IgD-negative memory B cell (primary cell): ENCODE measurements around the gene IPO4. TPM values are rescaled to one million over a fixed set of nuclear protein-coding genes. Genes with fewer than 3 reads are reported as not detected.
A peak's percentile ranks its signal among the peaks of the same experiment; 100 is the strongest.
"Not testable (repeated sequence)": the region's sequence is repeated elsewhere in the genome, so short reads cannot be mapped to it uniquely, and the experiment has no call there.

Experiments used
- H3K27ac Mint-ChIP-seq, 3 donors: one replicate each; pipeline ENCODE4 v1.8.0; 2020 to 2022; ENCODE audit warnings: mild to moderate bottlenecking in 3 of 3, mixed read lengths in 3 of 3, moderate library complexity in 1 of 3
- H3K27me3 Mint-ChIP-seq: one replicate; pipeline ENCODE4 v1.8.0; 2021; ENCODE audit warnings: mixed read lengths
- H3K36me3 Mint-ChIP-seq: one replicate; pipeline ENCODE4 v1.8.0; 2020; ENCODE audit warnings: mild to moderate bottlenecking, mixed read lengths
- H3K4me1 Mint-ChIP-seq, 3 donors: one replicate each; pipeline ENCODE4 v1.8.0; 2020 to 2022; ENCODE audit warnings: mixed read lengths in 3 of 3, mild to moderate bottlenecking in 1 of 3
- H3K4me3 Mint-ChIP-seq, 4 donors: one replicate each; pipeline ENCODE4 v1.8.0; 2020 to 2022; ENCODE audit warnings: mild to moderate bottlenecking in 4 of 4, mixed read lengths in 4 of 4, moderate library complexity in 3 of 4
- H3K9me3 Mint-ChIP-seq, 3 donors: one replicate each; pipeline ENCODE4 v1.8.0; 2020 to 2021; ENCODE audit warnings: mixed read lengths in 3 of 3, mild to moderate bottlenecking in 1 of 3
- polyA plus RNA-seq: library from polyadenylated mRNA; unstranded; fragments of 300-500 nt; fragmentation: Illumina TruSeq; gene quantifications from one replicate; pipeline ENCODE4 v1.2.3, GENCODE V29; 2021

The IPO4 gene
- polyA plus RNA-seq, 1 donor from 2014 or later = 15.8 TPM

DNA sequence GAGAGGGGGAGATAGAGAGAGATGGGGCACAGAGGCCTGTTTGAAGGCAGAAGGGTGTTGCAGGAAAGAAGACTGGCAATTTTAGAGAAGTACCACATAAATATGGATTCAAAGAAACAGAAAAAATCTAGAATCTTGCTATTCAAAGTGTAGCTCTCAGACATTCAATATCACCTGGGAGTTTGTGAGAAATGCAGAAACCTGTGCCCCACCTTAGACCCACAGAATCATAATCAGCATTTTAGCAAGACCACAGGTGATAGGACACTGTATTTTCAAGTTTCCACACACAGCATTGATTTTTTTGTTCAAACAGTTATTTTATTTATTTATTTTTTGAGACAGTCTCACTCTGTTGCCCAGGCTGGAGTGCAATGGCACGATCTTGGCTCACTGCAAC, 40.3 kb upstream of the IPO4 start:
- H3K27ac Mint-ChIP-seq = peak overlapping the region in 1 of 3 donors; percentile 63

DNA sequence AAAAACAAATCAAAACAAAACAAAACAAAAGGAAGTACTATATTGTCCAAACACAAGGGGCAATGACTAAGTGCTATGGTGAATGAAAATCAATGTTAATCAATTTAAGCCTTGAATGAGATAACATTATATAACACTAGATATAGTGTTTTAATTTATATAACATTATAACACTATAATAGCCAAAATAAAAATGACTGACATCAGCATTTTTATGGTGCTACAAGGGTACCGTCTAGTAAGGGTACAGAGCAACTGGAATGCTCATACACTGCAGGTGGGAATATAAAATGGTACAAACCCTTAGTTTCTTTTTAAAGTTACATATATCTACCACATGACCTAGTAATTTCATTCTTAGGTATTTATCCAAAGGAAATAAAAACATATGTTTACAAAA, 37.9 kb upstream of the IPO4 start:
- no peaks in the 10 kb centered on the region for H3K27me3 Mint-ChIP-seq
- no peaks in the 10 kb centered on the region for H3K36me3 Mint-ChIP-seq
- peak overlapping the region in 1 of 3 donors; percentile 32 for H3K27ac Mint-ChIP-seq
- no peaks in the 10 kb centered on the region for H3K9me3 Mint-ChIP-seq
- H3K4me1 Mint-ChIP-seq = peaks cover 5 to 22% (median 18%) of the 10 kb centered on the region in 3 donors
- peak overlapping the region in 1 of 4 donors; percentile 45 for H3K4me3 Mint-ChIP-seq

More for the DNA sequence above, 40.3 kb upstream of the IPO4 start:
- H3K4me1 Mint-ChIP-seq = peaks cover 17 to 30% (median 29%) of the 10 kb centered on the region in 3 donors
- no peaks in the 10 kb centered on the region for H3K36me3 Mint-ChIP-seq
- peak overlapping the region in 1 of 4 donors; percentile 45 for H3K4me3 Mint-ChIP-seq
- no peaks in the 10 kb centered on the region for H3K27me3 Mint-ChIP-seq
- H3K9me3 Mint-ChIP-seq = no peaks in the 10 kb centered on the region

DNA sequence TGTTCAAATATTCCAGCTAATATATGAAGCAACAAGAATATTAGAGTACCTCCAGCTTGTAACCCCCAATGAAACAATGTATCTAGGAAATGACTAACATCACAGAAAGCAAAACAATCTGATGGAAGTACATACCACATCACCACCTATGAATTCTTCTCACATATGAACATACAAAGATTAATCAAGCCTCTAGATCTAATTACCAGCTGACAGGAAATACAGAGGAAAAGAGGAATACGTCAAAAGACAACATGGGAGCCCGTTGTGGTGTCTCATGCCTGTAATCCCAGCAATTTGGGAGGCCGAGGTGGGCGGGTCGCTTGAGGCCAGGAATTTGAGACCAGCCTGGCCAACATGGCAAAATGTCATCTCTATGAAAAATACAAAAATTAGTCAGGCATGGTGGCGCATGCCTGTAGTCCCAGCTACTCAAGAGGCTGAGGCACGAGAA, 36.0 kb upstream of the IPO4 start:
- H3K4me3 Mint-ChIP-seq = peak overlapping the region in 1 of 4 donors; percentile 37
- H3K27ac Mint-ChIP-seq = no peak overlapping the region
- H3K9me3 Mint-ChIP-seq = no peaks in the 10 kb centered on the region

DNA sequence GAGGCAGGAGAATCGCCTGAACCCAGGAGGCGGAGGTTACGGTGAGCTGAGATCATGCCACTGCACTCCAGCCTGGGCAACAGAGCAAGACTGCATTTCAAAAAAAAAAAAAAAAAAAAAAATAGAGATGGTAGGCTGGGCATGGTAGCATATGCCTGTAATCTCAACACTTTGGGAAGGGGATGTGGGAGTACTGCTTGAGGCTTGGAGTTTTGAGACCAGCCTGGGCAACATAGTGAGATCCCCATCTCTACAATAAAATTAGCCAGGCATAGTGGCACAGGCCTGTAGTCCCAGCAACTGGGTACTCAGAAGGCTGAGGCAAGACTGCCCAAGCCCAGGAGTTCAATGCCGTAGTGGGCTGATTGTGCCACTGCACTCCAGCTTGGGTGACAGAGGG, 34.4 kb upstream of the IPO4 start:
- H3K27me3 Mint-ChIP-seq, H3K36me3 Mint-ChIP-seq, H3K27ac Mint-ChIP-seq, H3K4me3 Mint-ChIP-seq, H3K9me3 Mint-ChIP-seq: not testable (repeated sequence)
- H3K4me1 Mint-ChIP-seq = peaks cover 4 to 18% (median 15%) of the 10 kb centered on the region in 3 donors

More for the DNA sequence above, 36.0 kb upstream of the IPO4 start:
- peaks cover under 1 to 17% (median 13%) of the 10 kb centered on the region in 3 donors for H3K4me1 Mint-ChIP-seq
- no peaks in the 10 kb centered on the region for H3K27me3 Mint-ChIP-seq
- peaks cover 1% of the 10 kb centered on the region for H3K36me3 Mint-ChIP-seq

DNA sequence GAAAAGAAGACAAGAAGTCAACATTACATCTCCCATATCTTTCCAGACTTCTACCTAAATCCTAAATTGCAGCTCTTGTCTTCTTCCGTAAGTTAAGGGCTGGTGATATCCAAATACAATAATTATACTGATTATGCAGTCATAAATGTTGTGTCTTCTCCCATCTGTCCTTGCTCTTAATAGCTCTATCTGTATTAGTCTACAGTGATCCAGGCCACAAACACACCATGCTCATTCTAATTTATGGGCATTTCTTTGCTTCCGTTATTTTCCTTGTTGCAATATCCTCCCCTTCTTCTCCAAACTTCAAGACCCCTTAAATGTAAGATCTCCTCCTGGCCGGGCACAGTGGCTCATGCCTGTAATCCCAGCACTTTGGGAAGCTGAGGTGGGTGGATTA, 30.9 kb upstream of the IPO4 start:
- H3K27ac Mint-ChIP-seq = no peak overlapping the region
- H3K27me3 Mint-ChIP-seq = no peaks in the 10 kb centered on the region
- H3K4me3 Mint-ChIP-seq = no peak overlapping the region
- no peaks in the 10 kb centered on the region for H3K9me3 Mint-ChIP-seq
- peaks cover 12 to 14% (median 13%) of the 10 kb centered on the region in 3 donors for H3K4me1 Mint-ChIP-seq
- peaks cover 1% of the 10 kb centered on the region for H3K36me3 Mint-ChIP-seq

DNA sequence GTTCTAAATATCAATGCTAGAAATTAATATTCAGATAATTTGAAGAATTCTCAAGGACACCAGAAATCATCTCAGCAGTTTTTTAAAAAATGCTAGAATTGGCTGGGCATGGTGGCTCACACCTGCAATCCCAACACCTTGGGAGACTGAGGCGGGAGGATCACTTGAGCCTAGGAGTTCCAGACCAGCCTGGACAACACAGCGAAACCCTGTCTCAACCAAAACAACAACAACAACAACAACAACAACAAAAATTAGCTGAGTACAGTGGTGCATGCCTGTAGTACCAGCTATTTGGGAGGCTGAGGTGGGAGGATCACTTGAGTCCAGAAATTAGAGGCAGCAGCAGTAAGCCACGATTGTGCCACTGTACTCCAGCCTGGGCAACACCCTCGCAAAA, 30.5 kb upstream of the IPO4 start:
- Mint-ChIP-seq H3K36me3 (peaks cover 1% of the 10 kb centered on the region), H3K9me3 (no peaks in the 10 kb centered on the region), H3K27me3 (no peaks in the 10 kb centered on the region), H3K27ac (no peak overlapping the region), H3K4me3 (no peak overlapping the region), H3K4me1 (peaks cover 13 to 16% (median 16%) of the 10 kb centered on the region in 3 donors)

DNA sequence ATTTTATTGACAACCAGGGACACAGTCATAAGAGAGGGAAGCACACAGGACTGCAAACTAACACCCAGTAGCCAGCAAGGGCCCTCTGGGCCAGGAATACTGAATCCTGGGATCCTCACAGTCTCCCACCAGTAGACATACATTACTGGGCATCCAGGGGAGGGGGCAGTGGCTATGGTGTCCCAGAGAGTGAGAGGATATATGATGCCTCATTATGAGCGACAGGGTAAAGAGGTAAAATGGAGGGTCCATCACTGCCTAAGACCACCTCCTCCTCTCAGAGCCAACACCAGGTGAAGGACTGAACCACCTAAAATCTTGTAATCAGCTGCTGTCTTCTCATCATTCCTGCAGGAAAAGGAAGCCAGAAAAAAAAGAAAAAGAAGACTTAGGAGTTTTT, 28.3 kb upstream of the IPO4 start:
- not testable (repeated sequence) for H3K9me3 Mint-ChIP-seq, H3K4me3 Mint-ChIP-seq, H3K36me3 Mint-ChIP-seq, H3K27me3 Mint-ChIP-seq
- peaks cover 19 to 32% (median 25%) of the 10 kb centered on the region in 3 donors for H3K4me1 Mint-ChIP-seq
- H3K27ac Mint-ChIP-seq = peak overlapping the region in 1 of 3 donors; percentile 89

DNA sequence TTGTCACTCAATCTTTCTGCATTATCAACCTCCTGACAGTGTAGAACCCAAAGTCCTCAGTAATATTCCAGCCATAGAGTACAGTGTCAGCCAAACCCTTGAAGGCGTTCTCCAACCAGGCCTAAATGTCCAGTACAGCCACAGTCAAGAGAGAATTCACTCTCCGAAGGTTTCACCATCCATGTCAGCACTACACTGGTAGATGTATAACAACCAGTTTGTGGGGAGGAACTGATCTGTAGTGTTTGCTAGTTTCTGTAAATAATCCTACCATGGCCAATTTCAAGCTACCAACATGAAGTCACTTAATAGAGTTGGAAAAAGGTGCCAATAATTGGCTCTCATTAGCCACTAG, 27.7 kb upstream of the IPO4 start:
- peaks cover 25 to 37% (median 30%) of the 10 kb centered on the region in 3 donors for H3K4me1 Mint-ChIP-seq
- no peaks in the 10 kb centered on the region for H3K27me3 Mint-ChIP-seq
- peak overlapping the region in 2 of 3 donors; percentile 89 to 94 for H3K27ac Mint-ChIP-seq
- peaks cover 1% of the 10 kb centered on the region for H3K36me3 Mint-ChIP-seq
- peak overlapping the region in 3 of 4 donors; percentile 92 to 98 (median 92) for H3K4me3 Mint-ChIP-seq
- H3K9me3 Mint-ChIP-seq = no peaks in the 10 kb centered on the region

DNA sequence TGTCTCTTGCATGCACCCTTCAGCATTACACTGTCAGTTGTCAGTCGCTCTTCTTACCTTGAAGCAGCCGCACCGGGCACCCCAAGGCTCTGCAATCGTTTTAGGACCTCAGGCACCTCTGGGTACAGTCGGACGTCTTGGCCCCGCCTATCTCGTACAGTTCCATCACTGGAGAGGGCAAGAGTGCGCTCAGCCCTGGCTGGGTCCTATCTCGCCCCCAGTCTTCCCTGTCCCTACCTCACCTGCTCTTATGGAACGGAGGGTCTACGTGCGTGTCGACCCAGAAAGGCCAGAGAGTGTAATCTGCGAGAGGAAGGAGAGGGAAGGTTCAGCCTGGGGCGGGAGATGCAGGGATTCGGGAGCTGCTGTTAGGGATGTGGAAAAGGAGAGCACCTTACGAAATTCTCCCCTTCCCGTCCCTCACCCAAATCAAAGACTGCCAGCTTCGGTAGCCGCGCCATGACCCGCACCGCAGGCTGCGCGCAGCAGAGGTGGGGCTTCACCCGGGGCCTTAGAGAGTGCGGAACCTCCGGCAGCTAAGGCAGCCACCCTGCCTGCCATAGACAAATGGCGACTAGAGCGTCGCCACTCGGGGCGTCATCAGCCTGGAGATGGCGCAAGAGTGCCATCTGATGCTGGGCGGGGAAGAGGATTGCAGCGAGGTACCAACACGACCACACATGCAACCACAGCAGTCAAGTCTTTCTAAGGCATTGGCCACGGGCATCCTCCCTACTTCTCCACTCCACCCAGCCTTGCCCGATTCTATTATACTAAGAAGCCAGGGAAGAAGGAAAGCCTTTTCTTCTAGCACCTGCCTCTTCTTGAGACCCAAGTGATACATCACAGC, 27.1 kb upstream of the IPO4 start, which contains the start of gene MDP1:
Gene MDP1 (minus strand): TSS at position 572 of the 850 bp plus-strand sequence. CDS start 111 bp downstream, at position 461.
- Mint-ChIP-seq H3K4me1 (peaks cover 25 to 38% (median 32%) of the 10 kb centered on the region in 3 donors), H3K27ac (peak within 1 kb of the TSS; percentile 84 to 94 (median 89)), H3K27me3 (no peaks in the 10 kb centered on the region), H3K9me3 (no peaks in the 10 kb centered on the region), H3K36me3 (peaks cover 1% of the 10 kb centered on the region), H3K4me3 (peak within 1 kb of the TSS; percentile 92 to 98 (median 94))

DNA sequence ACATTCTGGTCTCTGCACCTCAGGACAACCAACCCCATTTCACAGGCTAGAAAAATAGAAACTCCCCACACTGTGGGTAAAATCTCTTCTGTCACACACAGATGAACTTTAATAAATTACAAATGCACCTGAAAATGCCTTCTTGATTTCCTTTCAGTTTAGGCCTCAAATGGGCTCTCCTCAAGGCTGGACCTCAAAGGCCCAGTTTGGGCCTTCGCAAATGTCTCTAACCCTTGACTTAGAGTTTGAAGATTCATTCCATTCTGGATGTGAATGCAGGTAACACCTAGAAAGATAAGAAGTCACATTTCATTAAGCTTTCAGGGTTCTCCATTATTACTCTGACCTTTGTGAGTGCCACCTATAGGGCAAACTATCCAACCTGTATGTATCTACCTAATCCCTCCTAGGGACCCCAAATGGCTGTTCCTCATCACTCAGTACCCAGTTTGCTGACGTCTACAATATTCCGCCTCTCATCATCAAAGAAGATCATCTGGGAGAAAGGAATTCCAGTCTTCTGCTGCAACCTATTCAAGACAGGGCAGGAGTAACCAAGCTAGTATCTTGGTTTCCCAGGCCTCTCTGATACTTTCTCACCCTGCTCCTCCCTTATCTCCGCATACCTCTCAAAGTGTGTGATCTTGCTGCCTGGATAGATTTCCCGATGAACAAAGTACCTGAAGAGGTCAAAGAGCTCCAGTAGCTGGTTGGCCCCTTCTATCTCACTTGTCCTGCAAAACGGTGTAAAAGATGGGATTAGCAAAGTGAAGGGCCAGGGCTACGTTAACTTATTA, 25.4 kb upstream of the IPO4 start:
- H3K27ac Mint-ChIP-seq = peak overlapping the region; percentile 89 to 100 (median 99)
- no peaks in the 10 kb centered on the region for H3K36me3 Mint-ChIP-seq
- H3K9me3 Mint-ChIP-seq = no peaks in the 10 kb centered on the region
- H3K4me1 Mint-ChIP-seq = peaks cover 20 to 35% (median 34%) of the 10 kb centered on the region in 3 donors
- no peaks in the 10 kb centered on the region for H3K27me3 Mint-ChIP-seq
- peak overlapping the region; percentile 88 to 99 (median 98) for H3K4me3 Mint-ChIP-seq

DNA sequence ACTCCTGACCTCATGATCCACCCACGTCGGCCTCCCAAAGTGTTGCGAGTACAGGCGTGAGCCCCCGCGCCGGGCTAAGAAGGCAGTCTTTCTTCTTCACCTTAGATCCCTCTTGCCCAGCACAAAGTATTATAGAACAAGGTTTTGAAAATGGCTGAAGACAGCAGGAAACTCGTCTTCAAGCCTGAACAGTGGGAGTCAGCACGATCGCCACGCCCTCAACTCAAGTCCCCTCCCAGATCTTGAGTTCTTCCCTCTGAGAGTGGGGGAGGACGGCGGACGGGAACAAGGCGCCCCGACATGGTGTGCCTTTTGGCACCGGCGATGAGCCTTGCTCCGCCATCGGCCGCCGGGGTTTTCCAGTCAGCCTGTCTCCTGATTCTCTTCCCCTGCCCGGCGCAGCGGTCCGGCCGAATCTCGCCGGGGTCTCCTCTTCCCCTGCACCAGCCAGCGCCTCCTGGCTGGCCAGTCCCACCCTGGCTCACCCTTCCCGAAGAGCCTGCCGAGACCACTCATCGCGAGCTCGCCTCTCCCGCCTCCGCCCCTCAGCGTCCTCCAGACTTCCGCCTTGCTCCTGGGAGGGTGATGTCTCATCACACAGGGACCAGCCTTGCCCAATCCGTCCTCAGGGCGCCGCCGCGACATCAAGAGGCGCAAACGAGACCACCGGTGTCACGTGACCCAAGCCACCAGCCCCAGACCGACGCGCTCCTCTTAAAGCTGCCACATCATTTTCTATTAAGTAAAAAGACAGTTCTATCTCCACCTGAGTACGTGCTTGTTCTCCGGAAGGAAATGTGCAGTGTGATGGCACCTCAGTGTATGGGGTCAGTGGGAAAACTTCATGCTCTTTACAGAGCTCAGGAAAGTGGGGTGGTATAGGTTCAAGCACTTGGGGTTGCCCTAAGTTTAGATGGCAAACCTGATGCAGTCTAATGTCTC, 24.6 kb upstream of the IPO4 start, which contains the start of gene CHMP4A:
Gene CHMP4A (minus strand): TSS at position 565 of the 942 bp plus-strand sequence. CDS start 49 bp downstream, at position 516.
- Mint-ChIP-seq H3K4me3 (peak within 1 kb of the TSS; percentile 88 to 99 (median 98)), H3K27me3 (no peaks in the 10 kb centered on the region), H3K9me3 (no peaks in the 10 kb centered on the region), H3K36me3 (no peaks in the 10 kb centered on the region), H3K27ac (peak within 1 kb of the TSS; percentile 89 to 100 (median 99)), H3K4me1 (peaks cover 20 to 35% (median 34%) of the 10 kb centered on the region in 3 donors)

DNA sequence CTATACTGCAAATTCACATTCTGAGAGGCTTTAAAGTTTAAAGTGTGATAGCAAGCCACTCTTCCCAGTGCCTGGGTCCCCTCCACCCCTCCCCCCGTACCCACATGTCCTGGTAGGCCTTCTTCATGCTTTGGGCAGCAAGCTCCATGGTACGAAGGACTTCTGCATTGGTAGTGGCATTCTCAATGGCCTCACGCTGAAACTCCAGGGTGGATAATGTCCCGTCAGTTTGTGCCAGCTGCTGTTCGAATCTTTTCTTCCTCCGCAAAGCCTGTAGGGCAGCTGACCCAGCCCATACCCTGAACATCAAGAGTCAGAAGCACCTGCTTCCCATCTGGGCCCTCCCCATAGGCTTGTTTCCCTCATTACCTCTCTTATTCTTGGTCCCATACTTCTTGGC, 22.7 kb upstream of the IPO4 start:
- H3K36me3 Mint-ChIP-seq = peaks cover 2% of the 10 kb centered on the region
- H3K27ac Mint-ChIP-seq = peak overlapping the region in 1 of 3 donors; percentile 89
- H3K9me3 Mint-ChIP-seq = no peaks in the 10 kb centered on the region
- H3K27me3 Mint-ChIP-seq = no peaks in the 10 kb centered on the region
- H3K4me3 Mint-ChIP-seq = peak overlapping the region in 2 of 4 donors; percentile 88 to 99
- H3K4me1 Mint-ChIP-seq = peaks cover 28 to 39% (median 39%) of the 10 kb centered on the region in 3 donors

DNA sequence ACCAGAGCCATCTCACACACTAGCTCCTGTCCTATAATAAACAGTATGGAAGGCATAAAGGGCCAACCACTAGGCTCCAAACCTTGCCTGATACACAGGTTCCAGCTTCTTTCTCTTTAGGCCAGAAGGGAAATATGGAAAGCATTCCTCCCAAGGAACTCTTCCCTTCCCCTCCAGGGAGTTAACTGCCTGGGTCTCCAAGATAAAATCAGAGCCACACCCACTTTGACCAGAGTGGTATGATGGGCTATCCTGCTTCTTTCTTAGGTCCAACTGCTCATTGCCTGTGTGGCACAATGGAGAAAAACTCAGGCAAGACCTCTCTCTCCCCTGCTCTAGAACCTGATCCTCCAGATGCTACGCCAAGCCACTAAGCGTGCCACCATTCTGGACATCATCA, 19.0 kb upstream of the IPO4 start:
- Mint-ChIP-seq H3K27me3 (no peaks in the 10 kb centered on the region), H3K4me3 (no peak overlapping the region), H3K9me3 (peaks cover 0 to 5% (median 0%) of the 10 kb centered on the region in 3 donors), H3K4me1 (peaks cover 17 to 30% (median 27%) of the 10 kb centered on the region in 3 donors), H3K27ac (peak overlapping the region in 2 of 3 donors; percentile 42 to 86), H3K36me3 (peaks cover 5% of the 10 kb centered on the region)

DNA sequence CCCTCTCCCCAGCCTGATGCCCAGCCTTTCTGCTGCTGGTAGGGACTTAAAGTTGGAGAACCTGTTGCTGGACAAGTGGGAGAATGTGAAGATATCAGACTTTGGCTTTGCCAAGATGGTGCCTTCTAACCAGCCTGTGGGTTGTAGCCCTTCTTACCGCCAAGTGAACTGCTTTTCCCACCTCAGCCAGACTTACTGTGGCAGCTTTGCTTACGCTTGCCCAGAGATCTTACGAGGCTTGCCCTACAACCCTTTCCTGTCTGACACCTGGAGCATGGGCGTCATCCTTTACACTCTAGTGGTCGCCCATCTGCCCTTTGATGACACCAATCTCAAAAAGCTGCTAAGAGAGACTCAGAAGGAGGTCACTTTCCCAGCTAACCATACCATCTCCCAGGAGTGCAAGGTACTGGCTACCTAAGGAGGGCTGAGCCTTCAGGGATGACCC, 18.5 kb upstream of the IPO4 start:
- no peak overlapping the region for H3K4me3 Mint-ChIP-seq
- peaks cover 0 to 5% (median 0%) of the 10 kb centered on the region in 3 donors for H3K9me3 Mint-ChIP-seq
- peak overlapping the region; percentile 42 to 86 (median 60) for H3K27ac Mint-ChIP-seq
- peaks cover 13 to 30% (median 27%) of the 10 kb centered on the region in 3 donors for H3K4me1 Mint-ChIP-seq
- H3K27me3 Mint-ChIP-seq = no peaks in the 10 kb centered on the region
- H3K36me3 Mint-ChIP-seq = peaks cover 7% of the 10 kb centered on the region
